ENCODE data around the gene CAPN12.
A peak's percentile ranks its signal among the peaks of the same experiment; 100 is the strongest.

Gene CAPN12

GRCh38 chr19:38710928-38711725 is 33.1 kb downstream of the CAPN12 start:
- Histone ChIP-seq H3K4me3 (ENCODE audit: low read depth, low read length) (no peak overlapping the region), H3K27ac (no peak overlapping the region; the same call in 1 of the 2 replicates), H3K27me3 (ENCODE audit: insufficient read depth, low read depth, severe bottlenecking) (no peaks in the 10 kb centered on the region), H3K9me3 (ENCODE audit: severe bottlenecking) (no peaks in the 10 kb centered on the region), H3K36me3 (peaks cover 99% of the 10 kb centered on the region)
- TF ChIP-seq CTCF (IDR thresholded peaks at IDR 0.05; ENCODE audit: low read depth, low read length): no peak
- DNase-seq: no peak

- TF ChIP-seq CTCF (IDR thresholded peaks at IDR 0.05; ENCODE audit: low read depth, low read length): no peak
- Histone ChIP-seq H3K27ac (no peak overlapping the region; the same call in 1 of the 2 replicates), H3K36me3 (peaks cover 99% of the 10 kb centered on the region), H3K27me3 (ENCODE audit: insufficient read depth, low read depth, severe bottlenecking) (no peaks in the 10 kb centered on the region), H3K4me3 (ENCODE audit: low read depth, low read length) (no peak overlapping the region), H3K9me3 (ENCODE audit: severe bottlenecking) (no peaks in the 10 kb centered on the region)
- no peak for DNase-seq
These were observed 33.9 kb downstream of the CAPN12 start for GRCh38 chr19:38710416-38710702.

- peaks cover 99% of the 10 kb centered on the region for H3K36me3 ChIP-seq
- H3K27ac ChIP-seq: peak overlapping the region; percentile 39
- TF ChIP-seq CTCF (IDR thresholded peaks at IDR 0.05; ENCODE audit: low read depth, low read length): no peak
- H3K27me3 ChIP-seq (ENCODE audit: insufficient read depth, low read depth, severe bottlenecking): no peaks in the 10 kb centered on the region
- H3K4me3 ChIP-seq (ENCODE audit: low read depth, low read length): no peak overlapping the region
- no peaks in the 10 kb centered on the region for H3K9me3 ChIP-seq (ENCODE audit: severe bottlenecking)
- peak; percentile 47 for DNase-seq
These were observed 34.4 kb downstream of the CAPN12 start for GRCh38 chr19:38709671-38710415.

GRCh38 chr19:38709119-38709518 is 35.2 kb downstream of the CAPN12 start:
- no peak for TF ChIP-seq CTCF (IDR thresholded peaks at IDR 0.05; ENCODE audit: low read depth, low read length)
- Histone ChIP-seq H3K9me3 (ENCODE audit: severe bottlenecking) (no peaks in the 10 kb centered on the region), H3K36me3 (peaks cover 99% of the 10 kb centered on the region), H3K27me3 (ENCODE audit: insufficient read depth, low read depth, severe bottlenecking) (no peaks in the 10 kb centered on the region), H3K4me3 (ENCODE audit: low read depth, low read length) (no peak overlapping the region), H3K27ac (peak overlapping the region; percentile 39)
- DNase-seq: no peak

- TF ChIP-seq CTCF (IDR thresholded peaks at IDR 0.05; ENCODE audit: low read depth, low read length): no peak
- Histone ChIP-seq H3K27ac (no peak overlapping the region), H3K36me3 (peaks cover 99% of the 10 kb centered on the region)
These were observed 35.8 kb downstream of the CAPN12 start for GRCh38 chr19:38708413-38709024.

More at GRCh38 chr19:38708413-38709024, 35.8 kb downstream of the CAPN12 start:
- no peaks in the 10 kb centered on the region for H3K27me3 ChIP-seq (ENCODE audit: insufficient read depth, low read depth, severe bottlenecking)
- no peak for DNase-seq
- H3K9me3 ChIP-seq (ENCODE audit: severe bottlenecking): no peaks in the 10 kb centered on the region
- no peak overlapping the region for H3K4me3 ChIP-seq (ENCODE audit: low read depth, low read length)

Measured in WERI-Rb-1 (cell line).